BE2C (cell line): ENCODE results near the gene CDK19.
A peak's percentile ranks its signal among the peaks of the same experiment; 100 is the strongest.

Experiments
- DNase-seq: peaks from one replicate; pipeline ENCODE4 v3.0.0-alpha.2; 2020
- H3K27me3 ChIP-seq: fragments of 250-450 bp; sonication (Bioruptor Pico); 2 replicates; pipeline ENCODE4 v1.5.1; 2020; ENCODE audit warnings: mild to moderate bottlenecking
- H3K36me3 ChIP-seq: fragments of 250-450 bp; sonication (Bioruptor Pico); 2 replicates; pipeline ENCODE4 v1.5.1; 2020; ENCODE audit warnings: mild to moderate bottlenecking
- H3K4me1 ChIP-seq: fragments of 250-450 bp; sonication (Bioruptor Pico); 2 replicates; pipeline ENCODE4 v1.5.1; 2020
- H3K4me3 ChIP-seq: 2 replicates; pipeline ENCODE4 v1.5.1; 2011; ENCODE audit warnings: low read depth, low read length
- H3K9me3 ChIP-seq: fragments of 250-450 bp; sonication (Bioruptor Pico); 2 replicates; pipeline ENCODE4 v1.5.1; 2020
- TF ChIP-seq, protein P1 (sequence below): IDR thresholded peaks from 2 replicates; pipeline ENCODE4 v1.5.1; 2012; ENCODE audit warnings: mild to moderate bottlenecking, low read depth, low read length

The CDK19 gene

DNA sequence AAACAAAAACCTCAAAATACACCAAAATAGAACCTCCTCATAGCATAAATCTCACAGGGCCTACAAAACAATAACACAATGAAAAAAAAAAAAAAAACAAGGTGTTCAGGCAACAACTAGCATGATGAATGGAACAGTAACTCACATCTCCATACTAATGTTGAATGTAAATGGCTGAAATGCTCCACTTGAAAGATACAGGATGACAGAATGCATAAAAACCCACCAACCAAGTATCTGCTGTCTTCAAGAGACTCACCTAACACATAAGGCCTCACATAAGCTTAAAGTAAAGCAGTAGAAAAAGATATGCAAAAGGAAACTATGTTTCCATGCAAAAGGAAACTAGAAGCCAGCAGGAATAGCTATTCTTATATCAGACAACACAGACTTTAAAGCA lies 121.3 kb downstream of the CDK19 start:
- TF ChIP-seq, protein P1, sequence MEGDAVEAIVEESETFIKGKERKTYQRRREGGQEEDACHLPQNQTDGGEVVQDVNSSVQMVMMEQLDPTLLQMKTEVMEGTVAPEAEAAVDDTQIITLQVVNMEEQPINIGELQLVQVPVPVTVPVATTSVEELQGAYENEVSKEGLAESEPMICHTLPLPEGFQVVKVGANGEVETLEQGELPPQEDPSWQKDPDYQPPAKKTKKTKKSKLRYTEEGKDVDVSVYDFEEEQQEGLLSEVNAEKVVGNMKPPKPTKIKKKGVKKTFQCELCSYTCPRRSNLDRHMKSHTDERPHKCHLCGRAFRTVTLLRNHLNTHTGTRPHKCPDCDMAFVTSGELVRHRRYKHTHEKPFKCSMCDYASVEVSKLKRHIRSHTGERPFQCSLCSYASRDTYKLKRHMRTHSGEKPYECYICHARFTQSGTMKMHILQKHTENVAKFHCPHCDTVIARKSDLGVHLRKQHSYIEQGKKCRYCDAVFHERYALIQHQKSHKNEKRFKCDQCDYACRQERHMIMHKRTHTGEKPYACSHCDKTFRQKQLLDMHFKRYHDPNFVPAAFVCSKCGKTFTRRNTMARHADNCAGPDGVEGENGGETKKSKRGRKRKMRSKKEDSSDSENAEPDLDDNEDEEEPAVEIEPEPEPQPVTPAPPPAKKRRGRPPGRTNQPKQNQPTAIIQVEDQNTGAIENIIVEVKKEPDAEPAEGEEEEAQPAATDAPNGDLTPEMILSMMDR: no peak
- DNase-seq: no peak
- H3K4me1 ChIP-seq: no peaks in the 10 kb centered on the region
- no peak overlapping the region for H3K4me3 ChIP-seq
- no peaks in the 10 kb centered on the region for H3K36me3 ChIP-seq
- no peaks in the 10 kb centered on the region for H3K9me3 ChIP-seq
- H3K27me3 ChIP-seq: no peaks in the 10 kb centered on the region

DNA sequence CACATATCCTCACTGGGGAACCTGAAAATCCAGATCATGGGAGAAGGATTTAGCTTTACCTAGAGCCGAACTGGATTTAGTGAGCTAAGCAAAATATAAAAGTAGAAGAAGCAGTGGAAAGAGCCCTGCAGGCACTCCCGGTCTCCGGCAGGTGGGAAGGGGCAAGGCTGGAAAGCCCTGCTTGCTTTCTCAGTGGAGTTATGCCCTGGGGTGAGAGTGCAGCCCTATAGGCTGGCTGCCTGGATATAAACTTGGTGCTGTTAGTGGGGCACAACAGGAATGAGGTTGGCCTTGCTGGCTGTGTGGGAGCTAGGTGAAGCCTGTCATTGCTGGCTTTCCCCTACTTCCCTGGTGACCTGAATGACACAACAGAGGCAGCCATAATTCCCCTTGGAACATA lies 122.0 kb downstream of the CDK19 start:
- DNase-seq: no peak
- Histone ChIP-seq H3K4me1 (no peaks in the 10 kb centered on the region), H3K36me3 (no peaks in the 10 kb centered on the region), H3K27me3 (no peaks in the 10 kb centered on the region), H3K9me3 (no peaks in the 10 kb centered on the region), H3K4me3 (no peak overlapping the region)
- TF ChIP-seq, protein P1: no peak

DNA sequence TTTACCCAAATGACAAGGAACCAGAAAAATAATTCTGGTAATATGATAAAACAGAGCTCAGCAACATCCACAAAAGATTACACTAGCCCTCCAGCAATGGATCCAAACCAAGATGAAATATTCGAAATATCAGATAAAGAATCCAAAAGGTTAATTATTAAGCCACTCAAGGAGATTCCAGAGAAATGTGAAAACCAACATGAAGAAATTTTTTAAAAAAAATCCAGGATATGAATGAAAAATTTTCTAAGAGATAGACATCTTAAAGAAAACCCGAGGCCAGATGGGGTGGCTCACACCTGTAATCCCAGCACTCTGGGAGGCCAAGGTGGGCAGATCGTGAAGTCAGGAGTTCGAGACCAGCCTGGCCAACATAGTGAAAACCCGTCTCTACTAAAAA lies 124.4 kb downstream of the CDK19 start:
- H3K36me3 ChIP-seq: no peaks in the 10 kb centered on the region
- H3K4me3 ChIP-seq: no peak overlapping the region
- TF ChIP-seq, protein P1: no peak
- no peaks in the 10 kb centered on the region for H3K4me1 ChIP-seq
- DNase-seq: no peak
- no peaks in the 10 kb centered on the region for H3K27me3 ChIP-seq
- H3K9me3 ChIP-seq: no peaks in the 10 kb centered on the region

DNA sequence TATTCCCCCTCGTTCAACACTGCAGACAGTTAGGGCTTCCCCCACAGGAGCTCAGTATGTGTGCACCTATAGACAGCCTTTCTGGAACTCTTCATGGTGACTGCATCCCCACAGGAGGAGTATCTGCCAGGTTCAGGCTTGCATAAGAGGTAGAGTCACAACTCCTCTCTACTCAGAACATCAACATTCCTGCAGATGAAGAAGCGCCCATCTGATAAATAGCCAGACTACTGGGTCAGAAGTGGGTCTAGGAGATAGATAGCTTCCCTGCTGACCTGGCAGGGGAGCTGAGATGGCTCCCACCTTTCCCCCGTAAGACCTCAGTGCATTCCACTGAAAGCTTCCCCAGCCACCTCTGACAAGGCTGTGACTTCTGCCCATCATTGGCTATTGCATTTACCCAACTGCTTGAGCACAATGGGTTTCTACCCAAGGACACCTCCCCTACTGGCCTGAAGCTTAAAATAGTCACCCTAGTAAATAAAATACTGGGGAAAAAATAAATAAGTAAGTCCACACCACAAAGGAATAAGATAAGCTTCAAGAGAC lies 125.1 kb downstream of the CDK19 start:
- no peak overlapping the region for H3K4me3 ChIP-seq
- TF ChIP-seq, protein P1: no peak
- H3K9me3 ChIP-seq: no peaks in the 10 kb centered on the region

DNA sequence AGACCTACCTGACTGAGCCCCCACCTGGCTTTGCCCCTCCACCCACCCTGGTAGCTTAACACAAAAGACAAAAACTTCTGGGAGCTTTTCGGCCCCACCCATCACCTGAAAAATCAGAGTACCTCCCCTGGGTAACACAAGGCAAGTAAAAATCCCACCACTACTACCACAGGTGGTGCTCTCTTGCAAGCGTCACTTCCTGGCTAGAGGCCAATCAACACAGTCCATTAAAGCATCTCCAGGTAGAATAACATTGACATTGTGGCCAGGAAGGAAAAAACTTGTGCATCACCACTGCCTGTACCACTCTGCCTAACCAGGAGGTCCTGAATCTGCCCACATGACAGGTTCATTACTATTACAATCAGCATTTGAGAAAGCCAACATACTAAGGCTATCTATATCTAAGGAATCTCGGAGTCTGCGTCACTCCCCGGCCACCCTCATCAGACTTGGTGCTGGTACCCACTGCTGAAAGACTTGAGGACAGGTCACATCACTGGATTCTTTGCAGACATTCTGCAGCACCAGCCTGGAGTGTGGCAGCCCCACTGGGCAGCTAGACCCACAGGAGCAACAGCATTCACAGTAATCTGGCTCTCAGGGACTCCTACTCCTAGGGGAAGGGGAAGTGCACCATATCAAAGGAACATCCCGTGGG lies 125.9 kb downstream of the CDK19 start:
- Histone ChIP-seq H3K27me3 (no peaks in the 10 kb centered on the region), H3K36me3 (no peaks in the 10 kb centered on the region), H3K4me1 (no peaks in the 10 kb centered on the region), H3K4me3 (no peak overlapping the region), H3K9me3 (no peaks in the 10 kb centered on the region)
- no peak for DNase-seq
- TF ChIP-seq, protein P1: no peak

More for the DNA sequence above, 125.1 kb downstream of the CDK19 start:
- Histone ChIP-seq H3K4me1 (no peaks in the 10 kb centered on the region), H3K36me3 (no peaks in the 10 kb centered on the region), H3K27me3 (no peaks in the 10 kb centered on the region)
- DNase-seq: no peak

DNA sequence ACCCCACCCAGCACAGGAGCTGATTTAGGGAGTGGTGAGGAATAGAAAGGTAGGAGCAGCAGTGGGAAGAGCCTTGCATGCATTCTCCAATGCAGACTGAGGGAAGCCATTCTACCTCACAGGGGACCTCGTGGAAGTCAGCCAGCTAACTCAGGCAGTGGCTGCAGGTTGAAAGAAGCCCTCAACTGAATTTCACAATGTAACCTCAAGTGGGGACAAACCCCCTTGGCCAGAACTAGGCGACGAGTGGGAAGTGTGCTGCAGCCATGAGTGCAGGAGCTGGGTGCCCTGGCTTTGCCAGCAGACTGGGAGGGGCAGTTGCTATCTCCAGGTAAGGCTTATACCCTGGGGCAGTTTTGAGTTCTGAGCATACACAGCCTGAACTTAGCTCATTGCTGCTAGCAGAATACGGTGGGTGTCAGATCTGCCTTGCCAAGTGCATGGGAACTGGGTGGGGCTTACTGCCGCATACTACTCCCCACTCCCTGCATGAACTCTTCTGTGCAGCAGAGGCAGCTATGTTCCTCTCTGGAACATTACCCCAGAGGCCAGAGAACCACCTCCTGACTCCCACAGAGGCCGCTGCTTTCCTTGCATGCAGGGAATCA lies 126.5 kb downstream of the CDK19 start:
- Histone ChIP-seq H3K4me1 (no peaks in the 10 kb centered on the region), H3K4me3 (no peak overlapping the region), H3K36me3 (no peaks in the 10 kb centered on the region), H3K27me3 (no peaks in the 10 kb centered on the region), H3K9me3 (no peaks in the 10 kb centered on the region)
- TF ChIP-seq, protein P1: no peak
- DNase-seq: peak; percentile 13
